Left kidney (tissue), 8 donors: ENCODE data around the gene ZNF275. TPM values are rescaled to one million over a fixed set of nuclear protein-coding genes. Genes with fewer than 3 reads are reported as not detected.
"Not testable (repeated sequence)": the region's sequence is repeated elsewhere in the genome, so short reads cannot be mapped to it uniquely, and the experiment has no call there.

Experiments
- DNase-seq: peaks from one replicate; pipeline ENCODE4 v3.0.0-alpha.2; 2013
- long read RNA-seq, 8 donors: transcript quantifications; one replicate each; lab custom pipeline, GENCODE V29; 2026
- polyA plus RNA-seq: library from polyadenylated mRNA; unstranded; fragments of 120-200 nt; gene quantifications from one replicate; pipeline ENCODE4 v1.2.1, GENCODE V29; 2013; ENCODE audit not compliant: insufficient read length

The ZNF275 gene, protein sequence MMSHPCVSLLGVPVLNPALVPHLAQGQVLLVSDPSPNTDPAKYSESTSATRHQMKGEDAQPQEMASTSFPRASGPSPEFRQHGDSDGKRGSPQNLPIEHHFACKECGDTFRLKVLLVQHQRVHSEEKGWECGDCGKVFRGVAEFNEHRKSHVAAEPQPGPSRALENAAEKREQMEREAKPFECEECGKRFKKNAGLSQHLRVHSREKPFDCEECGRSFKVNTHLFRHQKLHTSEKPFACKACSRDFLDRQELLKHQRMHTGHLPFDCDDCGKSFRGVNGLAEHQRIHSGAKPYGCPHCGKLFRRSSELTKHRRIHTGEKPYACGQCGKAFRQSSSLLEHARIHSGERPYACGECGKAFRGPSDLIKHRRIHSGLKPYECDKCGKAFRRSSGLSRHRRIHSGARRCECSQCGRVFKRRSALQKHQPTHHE
- polyA plus RNA-seq, result 22.0 TPM
- long read RNA-seq, donor 1, full-length matches to known transcripts, result 4 of 4 reads
- long read RNA-seq, donor 1, partial matches to known transcripts, result 0 of 4 reads
- long read RNA-seq, donor 1, other reads (novel, unspliced or antisense), result 0 of 4 reads
- long read RNA-seq, donor 2, full-length matches to known transcripts, result 1 of 21 reads
- long read RNA-seq, donor 2, partial matches to known transcripts, result 20 of 21 reads
- long read RNA-seq, donor 2, other reads (novel, unspliced or antisense), result 0 of 21 reads
- long read RNA-seq, donor 3, full-length matches to known transcripts, result 3 of 3 reads
- long read RNA-seq, donor 3, partial matches to known transcripts, result 0 of 3 reads
- long read RNA-seq, donor 3, other reads (novel, unspliced or antisense), result 0 of 3 reads
- long read RNA-seq, donor 4, result 0 reads
- long read RNA-seq, donor 5, full-length matches to known transcripts, result 3 of 3 reads
- long read RNA-seq, donor 5, partial matches to known transcripts, result 0 of 3 reads
- long read RNA-seq, donor 5, other reads (novel, unspliced or antisense), result 0 of 3 reads
- long read RNA-seq, donor 6, full-length matches to known transcripts, result 4 of 4 reads
- long read RNA-seq, donor 6, partial matches to known transcripts, result 0 of 4 reads
- long read RNA-seq, donor 6, other reads (novel, unspliced or antisense), result 0 of 4 reads
- long read RNA-seq, donor 7, full-length matches to known transcripts, result 2 of 2 reads
- long read RNA-seq, donor 7, partial matches to known transcripts, result 0 of 2 reads
- long read RNA-seq, donor 7, other reads (novel, unspliced or antisense), result 0 of 2 reads
- long read RNA-seq, donor 8, full-length matches to known transcripts, result 1 of 1 reads
- long read RNA-seq, donor 8, partial matches to known transcripts, result 0 of 1 reads
- long read RNA-seq, donor 8, other reads (novel, unspliced or antisense), result 0 of 1 reads

DNA sequence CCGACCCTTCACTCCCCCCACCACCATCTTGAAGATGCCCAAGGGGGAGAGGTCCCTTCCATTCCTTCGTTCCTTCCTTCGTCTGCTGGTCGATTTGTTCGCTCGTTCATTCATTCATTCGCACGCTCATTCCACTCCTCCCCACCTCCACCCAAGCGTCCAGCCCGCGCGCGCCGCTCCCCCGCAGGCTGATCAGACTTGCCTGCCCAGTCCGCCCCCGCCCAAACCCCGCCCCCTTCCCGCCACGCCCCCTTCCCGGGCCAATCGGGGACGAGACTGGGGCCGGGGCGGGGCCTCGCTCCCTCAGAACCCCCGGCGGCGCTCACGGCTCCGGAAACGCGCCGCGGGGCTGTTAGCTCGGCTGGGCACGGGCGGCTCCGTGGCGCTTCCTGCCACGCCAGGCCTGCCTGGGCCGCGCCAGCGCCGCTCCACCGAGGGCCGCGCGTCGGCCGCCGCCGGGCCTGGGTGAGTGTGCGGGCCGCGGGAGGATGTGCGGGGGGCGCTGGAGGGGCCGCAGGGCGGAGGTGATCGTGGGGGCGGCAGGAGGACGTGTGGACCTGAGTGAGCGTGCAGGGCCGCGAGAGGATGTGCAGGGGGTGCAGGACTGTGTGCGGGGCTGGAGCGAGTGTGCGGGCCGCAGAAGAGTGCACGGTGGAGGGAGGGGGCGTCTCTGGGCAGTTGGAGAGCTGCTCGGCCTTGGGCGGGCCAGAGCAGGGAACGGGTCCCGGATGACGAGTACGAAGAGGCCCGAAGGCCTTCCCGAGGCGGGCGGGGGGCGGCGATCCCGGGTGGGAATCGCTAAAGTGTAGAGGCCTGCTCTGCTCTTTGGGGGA lies at the start of gene ZNF275:
Gene ZNF275 (plus strand): TSS at position 333 of the 833 bp plus-strand sequence. CDS start 2,527 bp downstream, outside the sequence.
- peak; percentile 70 for DNase-seq

DNA sequence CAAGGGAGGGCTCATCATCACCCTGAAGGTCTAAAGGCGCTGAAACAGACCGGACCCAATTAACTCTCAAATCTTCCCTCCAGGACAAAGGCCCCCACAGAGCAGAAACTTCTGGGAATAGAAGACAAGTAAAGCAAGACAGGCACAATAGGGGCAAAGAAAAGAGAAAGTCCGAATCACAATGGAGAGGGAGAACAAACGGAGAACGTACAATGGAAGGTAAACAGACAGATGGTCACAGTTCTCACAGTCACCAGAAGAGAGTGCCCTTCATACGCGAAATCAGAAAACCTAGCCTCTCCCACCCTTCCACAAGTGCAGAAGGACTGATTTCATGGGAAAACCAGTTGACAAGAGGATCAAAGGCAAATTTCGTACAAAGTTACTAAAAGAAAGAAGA lies 48.3 kb upstream of the ZNF275 start:
- not testable (repeated sequence) for DNase-seq

DNA sequence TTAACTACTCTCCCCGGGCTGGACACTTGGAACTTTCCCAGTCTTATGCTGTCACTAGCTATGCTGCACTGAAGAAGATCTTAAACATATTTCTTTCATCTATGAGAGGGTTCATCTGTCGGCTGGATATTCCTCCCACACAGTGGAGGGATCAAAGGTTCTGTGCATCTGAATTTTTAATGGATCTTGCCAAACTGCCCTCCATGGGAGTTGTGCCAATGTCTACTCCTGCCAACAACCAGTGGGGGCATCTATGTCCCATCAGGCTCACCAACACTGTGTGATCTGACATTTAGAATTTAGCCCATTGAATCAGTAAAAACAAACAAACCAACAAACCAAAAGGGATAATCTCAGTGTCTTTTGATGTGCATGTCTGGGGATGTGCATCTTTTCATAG lies 45.1 kb upstream of the ZNF275 start:
- DNase-seq, result not testable (repeated sequence)

DNA sequence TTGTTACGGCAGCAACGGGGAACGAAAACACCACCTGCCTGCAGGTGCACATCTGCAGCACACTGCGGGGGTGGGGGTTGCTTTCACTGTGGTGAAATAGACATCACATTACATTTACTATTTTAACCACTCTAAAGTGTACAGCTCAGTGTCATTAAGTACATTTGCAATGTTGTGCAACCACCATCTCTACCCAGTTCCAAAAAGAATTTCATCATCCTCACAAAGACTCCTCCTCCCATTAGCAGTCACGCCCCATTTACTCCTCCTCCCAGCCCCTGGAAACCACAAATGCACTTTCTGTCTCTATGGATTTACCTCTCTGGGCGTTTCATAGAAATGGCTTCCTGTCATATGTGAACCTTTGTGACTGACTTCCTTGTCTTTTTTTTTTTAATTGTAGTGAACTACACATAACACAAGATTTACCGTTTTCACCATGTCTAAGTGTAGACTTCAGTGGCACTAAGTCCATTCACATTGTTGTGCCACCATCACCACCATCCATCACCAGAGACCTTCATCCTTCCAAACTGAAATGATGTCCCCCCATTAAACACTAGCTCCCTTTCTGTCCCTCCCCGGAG lies 40.4 kb upstream of the ZNF275 start:
- DNase-seq, result not testable (repeated sequence)

DNA sequence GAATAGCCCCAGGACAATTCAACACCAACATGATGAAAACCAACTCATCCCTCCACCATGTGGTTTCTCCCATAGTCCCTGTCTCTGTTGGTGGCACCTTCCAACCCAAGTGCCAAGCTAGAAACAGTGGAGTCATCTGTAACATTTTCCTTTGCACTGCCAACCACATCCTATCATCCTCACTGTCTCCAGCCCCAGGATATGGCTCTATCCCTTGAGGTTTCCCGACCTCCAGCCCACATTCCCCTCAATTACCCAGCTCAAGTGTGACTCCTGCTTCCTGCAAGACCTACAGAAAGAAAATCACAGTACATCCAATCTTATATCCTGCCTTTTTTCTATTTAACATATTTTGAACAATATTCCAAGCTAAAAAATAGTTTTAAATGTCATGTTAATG lies 36.6 kb upstream of the ZNF275 start:
- DNase-seq, result no peak

DNA sequence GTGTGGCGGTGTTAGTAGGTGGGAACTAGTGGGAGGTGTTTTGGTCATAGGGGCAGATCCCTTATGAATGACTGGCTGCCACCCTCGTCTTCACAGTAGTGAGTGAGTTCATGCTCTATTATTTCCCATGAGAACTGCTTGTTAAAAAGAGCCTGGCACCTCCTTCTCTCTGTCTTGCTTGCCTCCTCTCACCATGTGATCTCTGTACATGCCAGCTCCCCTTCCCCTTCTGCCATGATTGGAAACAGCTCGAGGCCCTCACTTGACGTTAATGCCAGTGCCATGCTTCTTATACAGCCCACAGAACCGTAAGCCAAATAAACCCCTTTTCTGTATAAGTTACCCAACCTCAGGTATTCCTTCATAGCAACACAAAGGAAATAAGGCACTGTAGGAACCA lies 34.1 kb upstream of the ZNF275 start:
- no peak for DNase-seq

DNA sequence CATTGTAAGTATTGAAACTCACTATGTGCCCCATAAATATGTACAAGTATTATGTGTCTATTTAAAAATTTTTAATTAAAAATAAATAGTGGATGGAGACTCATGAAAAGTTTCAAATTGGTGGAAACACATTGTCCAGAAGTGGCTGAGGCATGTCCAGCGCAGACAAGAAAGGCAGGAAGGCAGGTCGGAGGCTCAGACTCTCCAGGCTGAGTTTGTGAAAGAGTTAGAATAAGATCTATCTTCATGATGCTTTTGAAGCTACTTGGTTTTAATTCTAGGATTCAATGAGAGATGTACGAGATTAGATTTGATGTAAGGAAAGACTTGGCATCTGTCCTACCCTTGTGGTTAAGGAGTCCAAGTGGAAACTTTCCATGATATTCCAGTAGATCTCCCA lies 32.2 kb upstream of the ZNF275 start:
- no peak for DNase-seq

DNA sequence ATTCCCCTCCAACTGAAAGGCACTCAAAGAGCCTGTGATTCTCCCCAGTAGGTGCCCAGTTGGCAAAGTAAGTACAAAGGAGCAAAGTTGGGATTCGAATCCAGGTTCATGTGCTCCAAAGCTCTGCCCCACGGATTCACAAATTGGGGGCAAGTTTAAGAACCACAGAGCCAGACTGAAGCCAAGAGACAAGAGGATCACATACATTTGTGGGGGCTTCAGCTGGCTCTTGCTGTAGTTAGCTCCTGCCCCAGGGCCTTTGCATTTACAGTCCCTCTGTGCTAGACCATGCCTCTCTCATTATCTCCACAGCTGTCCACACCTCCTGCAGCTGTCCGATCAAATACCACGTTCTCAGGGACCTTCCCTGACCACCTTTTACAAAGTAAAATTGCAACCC lies 31.2 kb upstream of the ZNF275 start:
- no peak for DNase-seq

DNA sequence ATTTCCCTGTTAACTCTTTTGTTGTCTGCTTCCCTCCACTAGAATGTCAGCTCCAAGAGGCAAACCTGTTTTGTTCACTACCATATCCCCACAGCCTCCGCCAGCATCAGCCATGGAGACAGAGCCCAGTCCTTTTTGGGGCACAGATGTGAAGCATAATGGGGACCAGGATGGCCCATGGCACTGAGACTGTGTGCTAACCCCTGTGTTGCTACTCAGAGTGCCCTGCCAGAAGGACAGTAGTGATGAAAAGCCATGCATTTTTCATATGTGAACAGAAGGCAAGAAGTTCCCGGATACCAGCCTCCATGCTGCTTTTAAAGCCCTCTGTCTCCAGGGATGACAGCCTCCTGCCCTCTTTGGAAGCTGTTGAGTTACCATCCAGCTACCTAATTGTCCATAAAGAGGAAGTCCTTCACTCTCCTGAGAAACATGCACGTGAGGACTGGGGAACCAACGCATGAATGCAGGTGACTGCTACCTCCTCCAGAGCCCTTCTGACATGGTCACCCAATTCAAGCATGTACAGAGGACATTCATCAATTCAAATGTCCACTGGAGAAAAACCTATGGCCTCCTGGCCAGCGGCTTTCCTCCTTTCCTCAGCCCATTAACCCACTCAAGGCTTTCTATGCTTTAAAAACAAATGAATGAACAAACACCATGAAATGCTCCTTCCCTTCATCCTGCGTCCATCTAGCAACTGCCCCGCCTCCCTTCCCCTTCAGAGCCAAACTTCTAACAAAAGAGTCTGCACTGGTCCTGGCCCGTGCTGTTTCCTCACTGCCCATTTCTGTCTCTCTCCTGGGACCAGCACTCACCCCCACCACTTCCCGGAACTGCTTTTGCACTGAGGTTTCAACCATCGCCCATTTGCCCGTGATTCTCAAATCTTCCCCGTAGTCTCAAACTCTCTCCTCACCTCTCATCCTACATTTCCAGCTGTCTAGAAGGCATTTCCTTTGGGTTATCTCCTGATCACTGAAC lies 30.4 kb upstream of the ZNF275 start:
- DNase-seq, result no peak

DNA sequence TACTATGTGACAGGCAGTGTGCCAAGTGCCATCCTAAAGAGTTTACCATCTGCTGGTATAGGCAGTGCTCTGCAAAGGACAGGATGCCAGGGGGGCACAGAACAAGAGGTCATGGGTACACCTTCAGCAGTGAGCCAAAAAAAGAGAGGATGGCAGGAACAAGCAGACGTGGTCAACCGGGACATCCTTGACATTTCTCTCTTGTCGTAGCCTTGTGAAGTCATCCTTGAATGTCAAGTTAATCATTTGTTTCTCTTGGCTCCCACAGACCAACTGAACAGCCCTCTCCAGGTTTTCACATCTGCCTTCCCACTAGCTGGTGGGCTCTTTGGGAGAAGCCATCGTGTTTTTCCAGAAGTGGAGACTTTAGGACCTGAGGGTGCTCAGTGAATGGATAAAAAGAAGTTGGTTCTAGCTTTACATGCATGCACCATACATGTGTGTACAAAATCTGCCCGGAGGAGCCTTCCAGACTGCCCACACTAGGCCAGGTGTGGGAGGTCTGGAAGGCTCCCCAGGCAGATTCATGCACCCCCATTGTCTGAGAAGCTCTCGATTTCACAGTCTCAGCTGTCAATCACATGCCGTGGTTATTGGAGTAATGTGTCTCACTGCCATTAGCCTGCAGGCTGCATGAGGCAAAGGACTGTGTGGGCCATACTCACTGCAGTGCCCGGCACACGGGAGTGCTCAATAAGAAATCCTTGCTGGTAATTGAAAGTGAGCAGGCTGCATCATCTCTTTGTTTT lies 28.8 kb upstream of the ZNF275 start:
- no peak for DNase-seq

DNA sequence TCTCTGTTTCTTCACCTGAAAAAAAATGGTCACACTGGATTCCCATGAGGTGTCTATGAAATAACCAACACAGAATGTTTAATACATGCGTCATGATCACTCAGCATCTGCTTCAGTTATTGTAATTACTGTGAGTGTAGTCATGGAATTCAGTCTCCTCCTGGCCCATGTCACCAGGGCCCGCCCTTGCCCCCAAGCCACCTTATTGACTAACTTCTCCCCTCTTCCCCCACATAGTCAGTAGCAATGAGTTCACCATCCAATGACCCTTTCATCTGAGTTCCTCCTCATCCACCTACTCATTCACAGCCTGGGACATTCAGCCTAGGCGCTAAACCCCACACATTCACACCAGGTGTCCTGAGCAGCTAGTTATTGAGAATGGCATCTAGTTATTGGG lies 28.0 kb upstream of the ZNF275 start:
- no peak for DNase-seq

DNA sequence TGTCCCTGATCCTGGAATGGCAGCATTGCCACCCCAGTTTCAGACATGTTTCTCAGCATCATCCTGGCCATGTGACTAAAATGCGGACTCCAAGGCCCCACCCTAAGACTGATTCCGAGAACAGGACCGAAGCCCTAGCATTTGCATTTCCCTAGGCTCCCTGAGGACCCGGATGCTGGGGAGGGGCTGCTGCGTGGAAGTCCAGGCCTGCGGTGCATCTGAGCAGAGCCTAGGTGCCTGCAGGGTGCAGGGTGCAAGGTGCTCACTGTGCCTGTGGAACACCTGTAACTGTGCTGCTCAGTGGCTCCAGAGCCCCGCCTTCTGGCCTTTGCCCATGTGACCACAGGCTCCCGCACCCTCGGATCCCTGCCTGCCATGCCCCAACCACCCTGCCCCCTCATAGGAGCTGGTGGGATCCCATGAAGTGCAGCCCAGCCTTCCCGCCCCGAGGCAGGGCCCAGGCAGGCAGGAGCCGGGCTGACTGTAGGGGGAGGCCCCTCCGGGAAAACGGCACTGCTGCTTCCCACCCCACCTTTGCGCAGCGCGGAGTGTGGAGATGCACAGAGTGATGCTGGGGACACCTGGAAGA lies 27.3 kb upstream of the ZNF275 start:
- DNase-seq, result no peak

DNA sequence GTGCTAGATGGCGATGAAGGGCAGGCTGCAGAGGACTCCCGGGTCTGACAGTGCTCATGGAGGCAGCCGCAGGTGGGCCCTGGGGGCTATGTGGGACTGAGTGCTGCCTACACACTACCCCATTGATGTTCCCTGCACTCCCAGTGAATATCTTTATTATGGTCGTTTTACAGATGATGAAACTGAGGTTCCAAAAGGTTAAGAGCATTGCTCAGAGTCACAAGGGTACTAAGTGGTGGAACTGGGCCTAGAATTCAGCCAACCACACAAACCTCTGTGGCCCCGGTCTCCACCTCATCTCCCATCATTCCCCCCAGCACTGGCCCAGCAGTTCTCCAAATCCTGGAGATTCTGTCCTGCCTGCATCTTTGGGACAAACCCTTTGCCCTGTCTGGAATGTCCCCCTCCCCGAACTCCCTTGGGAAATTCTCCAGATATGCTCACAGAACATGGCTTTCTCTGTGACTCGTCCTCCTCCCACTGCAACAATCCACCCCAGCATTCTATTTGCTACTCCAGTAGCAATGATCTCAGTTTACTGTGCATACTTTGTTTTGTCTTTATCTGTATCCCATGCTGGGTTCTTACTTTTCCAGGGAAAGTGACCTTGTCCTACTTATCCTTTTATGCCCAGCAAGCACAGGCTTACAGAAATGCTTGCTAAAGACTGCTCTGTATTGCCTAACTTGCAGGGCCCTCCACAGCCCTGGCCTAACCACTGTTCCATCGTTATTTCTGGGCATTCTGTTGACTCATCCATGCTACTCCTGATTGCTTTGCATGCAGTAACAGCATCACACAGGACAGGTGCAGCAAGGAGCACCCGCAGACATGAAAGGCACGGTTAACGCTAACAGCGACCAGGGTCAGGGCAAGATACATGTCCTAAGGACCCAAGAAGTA lies 26.4 kb upstream of the ZNF275 start:
- DNase-seq, result no peak

DNA sequence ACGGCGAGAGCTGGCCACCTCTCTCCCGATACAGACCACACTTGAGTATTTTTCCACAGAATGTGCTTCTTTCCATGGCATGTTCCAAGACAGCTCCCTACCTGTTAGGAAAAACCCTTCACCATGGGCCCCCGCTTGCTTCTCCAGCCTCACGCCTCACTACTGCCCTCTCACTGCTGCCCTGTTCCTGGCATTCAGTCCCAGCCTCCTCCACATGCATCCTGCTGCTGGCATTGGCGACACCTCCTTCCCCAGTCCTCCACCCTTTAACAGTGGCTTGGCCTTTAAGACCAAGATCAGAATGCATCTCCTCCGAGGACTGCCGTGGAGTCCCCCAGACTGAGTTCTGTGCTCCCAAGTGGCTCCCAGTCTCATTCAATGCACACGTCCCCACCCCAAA lies 23.1 kb upstream of the ZNF275 start:
- DNase-seq, result no peak

DNA sequence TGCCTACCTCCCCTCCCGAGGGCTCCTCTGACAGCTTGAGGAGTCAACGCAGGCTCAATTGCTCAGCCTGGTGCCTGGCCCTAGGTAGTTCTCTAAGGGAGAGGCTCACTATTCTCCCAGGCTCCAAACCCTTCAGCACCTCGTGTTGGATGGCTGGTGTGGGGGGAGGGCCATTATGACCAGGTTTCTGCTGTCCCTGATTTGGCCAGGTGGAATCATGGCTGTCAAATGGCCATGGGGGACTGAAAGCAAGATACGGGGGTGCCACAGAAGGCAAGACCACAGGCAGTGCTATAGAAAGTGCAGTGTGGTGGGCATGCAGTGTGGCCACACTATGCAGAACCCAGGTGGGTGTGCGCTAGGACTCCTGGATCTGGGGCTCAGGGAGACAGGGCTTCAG lies 21.9 kb upstream of the ZNF275 start:
- DNase-seq, result no peak

DNA sequence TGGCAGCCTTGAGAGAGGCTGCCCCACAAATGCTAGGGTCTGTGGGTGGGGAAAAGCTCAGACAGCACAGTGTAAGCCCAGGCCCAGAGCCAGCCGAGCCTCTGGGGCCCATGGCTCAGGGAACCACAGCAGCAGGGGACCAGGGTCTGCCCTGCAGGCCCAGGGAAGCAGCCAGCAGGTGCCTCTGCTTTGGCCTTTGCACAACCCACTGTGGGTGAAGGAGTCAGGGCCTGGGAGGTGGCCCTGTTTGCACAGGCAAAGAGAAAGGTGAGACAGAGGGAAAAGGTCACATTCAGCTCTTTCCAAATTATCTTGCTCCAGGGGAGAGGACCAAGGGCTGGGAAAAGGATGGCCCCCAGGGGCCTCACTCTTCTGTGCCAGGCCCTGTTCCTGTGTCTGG lies 21.1 kb upstream of the ZNF275 start:
- DNase-seq, result no peak

DNA sequence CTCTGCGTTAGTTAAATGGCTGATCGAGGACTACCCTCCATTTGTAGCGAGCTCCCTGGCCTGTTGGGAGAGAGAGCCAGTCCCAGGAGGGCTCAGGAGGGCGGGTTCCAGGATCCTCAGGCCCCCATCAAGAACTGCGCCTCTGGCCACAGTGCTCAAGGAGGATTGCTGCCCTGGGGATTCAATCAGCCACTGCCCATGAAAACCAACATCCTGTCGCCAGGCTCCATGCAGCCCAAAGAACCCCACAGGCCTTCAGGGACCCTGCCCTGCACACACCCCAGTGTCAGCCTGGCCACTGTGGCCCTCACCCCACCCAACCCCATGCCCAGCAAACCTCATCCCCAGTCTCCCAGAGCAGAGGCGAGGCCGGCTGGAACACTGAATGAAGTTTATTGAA lies 16.6 kb upstream of the ZNF275 start:
- DNase-seq, result no peak
